PFSK-1 (cell line): ENCODE data around the gene CEP170B.

Experiments
- FOXP2 ChIP-seq: optimal IDR thresholded peaks from 2 replicates; pipeline ENCODE3; 2011; ENCODE audit warnings: borderline replicate concordance, control low read depth, inconsistent platforms; ENCODE audit not compliant: insufficient read depth; ENCODE audit errors: extremely low read length, extremely low read depth
- POLR2AphosphoS5 ChIP-seq: IDR thresholded peaks from 2 replicates; pipeline ENCODE4 v1.6.1; 2012; ENCODE audit warnings: low read depth, mild to moderate bottlenecking, control low read depth, low read length, moderate library complexity
- SIN3A ChIP-seq: IDR thresholded peaks from 2 replicates; pipeline ENCODE4 v1.6.1; 2012; ENCODE audit warnings: mild to moderate bottlenecking, low read length, moderate library complexity, borderline replicate concordance; ENCODE audit not compliant: insufficient read depth
- TF ChIP-seq, protein P1 (sequence below), 2 experiments: IDR thresholded peaks; 2 replicates each; pipeline versions ENCODE4 v1.6.1 to v1.8.0; 2011 to 2012; ENCODE audit warnings: low read depth in 2 of 2, low read length in 2 of 2, control low read depth in 1 of 2, inconsistent platforms in 1 of 2, mild to moderate bottlenecking in 1 of 2, moderate library complexity in 1 of 2; ENCODE audit not compliant: insufficient read depth in 1 of 2

DNA sequence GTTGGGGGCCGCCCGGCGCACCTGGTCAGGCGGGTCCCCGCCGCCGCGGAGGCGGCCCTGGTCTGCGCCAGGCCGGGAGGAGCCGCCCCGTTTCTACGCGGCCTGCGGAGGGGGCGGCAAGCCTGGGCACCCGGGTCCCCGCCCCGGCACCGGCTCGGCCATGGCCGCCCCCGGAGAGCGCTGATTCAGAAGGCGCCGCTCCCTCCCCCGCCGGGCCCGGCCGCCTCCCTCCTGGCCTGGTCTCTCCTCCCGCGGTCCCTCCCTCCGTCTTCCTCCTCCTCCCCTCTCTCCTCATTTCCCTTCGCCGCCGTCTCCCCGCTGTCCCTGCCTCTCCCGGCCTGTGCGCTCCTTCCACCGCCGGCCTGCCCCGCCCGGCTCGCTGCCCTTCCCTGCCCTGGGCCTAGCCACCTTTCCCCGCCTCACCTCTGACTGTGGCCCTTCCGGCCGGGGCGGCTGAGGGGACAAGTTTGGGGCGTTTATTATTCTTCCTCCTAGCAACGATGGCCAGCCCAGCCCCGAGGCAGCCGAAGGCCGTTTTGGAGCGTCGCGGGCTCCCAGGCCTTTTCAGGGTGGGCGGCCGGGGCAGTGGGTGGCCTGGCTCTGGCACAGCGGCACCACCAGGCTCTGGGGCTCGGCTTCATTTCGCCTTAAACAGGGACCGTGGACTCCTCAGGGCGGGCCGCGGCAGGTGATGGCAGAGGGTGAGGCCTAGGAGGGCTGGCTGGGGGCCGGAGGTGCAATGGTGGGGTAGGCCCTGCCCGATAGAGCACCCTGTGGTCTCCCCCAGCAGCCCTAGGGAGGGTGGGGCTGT lies 768 bp downstream of the CEP170B start:
- no peak for TF ChIP-seq FOXP2
- TF ChIP-seq, protein P1, sequence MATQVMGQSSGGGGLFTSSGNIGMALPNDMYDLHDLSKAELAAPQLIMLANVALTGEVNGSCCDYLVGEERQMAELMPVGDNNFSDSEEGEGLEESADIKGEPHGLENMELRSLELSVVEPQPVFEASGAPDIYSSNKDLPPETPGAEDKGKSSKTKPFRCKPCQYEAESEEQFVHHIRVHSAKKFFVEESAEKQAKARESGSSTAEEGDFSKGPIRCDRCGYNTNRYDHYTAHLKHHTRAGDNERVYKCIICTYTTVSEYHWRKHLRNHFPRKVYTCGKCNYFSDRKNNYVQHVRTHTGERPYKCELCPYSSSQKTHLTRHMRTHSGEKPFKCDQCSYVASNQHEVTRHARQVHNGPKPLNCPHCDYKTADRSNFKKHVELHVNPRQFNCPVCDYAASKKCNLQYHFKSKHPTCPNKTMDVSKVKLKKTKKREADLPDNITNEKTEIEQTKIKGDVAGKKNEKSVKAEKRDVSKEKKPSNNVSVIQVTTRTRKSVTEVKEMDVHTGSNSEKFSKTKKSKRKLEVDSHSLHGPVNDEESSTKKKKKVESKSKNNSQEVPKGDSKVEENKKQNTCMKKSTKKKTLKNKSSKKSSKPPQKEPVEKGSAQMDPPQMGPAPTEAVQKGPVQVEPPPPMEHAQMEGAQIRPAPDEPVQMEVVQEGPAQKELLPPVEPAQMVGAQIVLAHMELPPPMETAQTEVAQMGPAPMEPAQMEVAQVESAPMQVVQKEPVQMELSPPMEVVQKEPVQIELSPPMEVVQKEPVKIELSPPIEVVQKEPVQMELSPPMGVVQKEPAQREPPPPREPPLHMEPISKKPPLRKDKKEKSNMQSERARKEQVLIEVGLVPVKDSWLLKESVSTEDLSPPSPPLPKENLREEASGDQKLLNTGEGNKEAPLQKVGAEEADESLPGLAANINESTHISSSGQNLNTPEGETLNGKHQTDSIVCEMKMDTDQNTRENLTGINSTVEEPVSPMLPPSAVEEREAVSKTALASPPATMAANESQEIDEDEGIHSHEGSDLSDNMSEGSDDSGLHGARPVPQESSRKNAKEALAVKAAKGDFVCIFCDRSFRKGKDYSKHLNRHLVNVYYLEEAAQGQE (IDR thresholded peaks at IDR 0.05; ENCODE audit: insufficient read depth in 1 of 2, low read depth in 2 of 2, low read length in 2 of 2): no peak
- no peak for TF ChIP-seq POLR2AphosphoS5
- TF ChIP-seq SIN3A: no peak
